Embryonic facial prominence (tissue), 1 donor: ENCODE measurements around the gene ZFP90.
A peak's percentile ranks its signal among the peaks of the same experiment; 100 is the strongest.
"Not testable (repeated sequence)": the region's sequence is repeated elsewhere in the genome, so short reads cannot be mapped to it uniquely, and the experiment has no call there.

Source experiments
- DNase-seq: peaks from one replicate; pipeline ENCODE4 v3.0.0-alpha.2; 2016; ENCODE audit errors: extremely low spot score

Gene ZFP90

DNA sequence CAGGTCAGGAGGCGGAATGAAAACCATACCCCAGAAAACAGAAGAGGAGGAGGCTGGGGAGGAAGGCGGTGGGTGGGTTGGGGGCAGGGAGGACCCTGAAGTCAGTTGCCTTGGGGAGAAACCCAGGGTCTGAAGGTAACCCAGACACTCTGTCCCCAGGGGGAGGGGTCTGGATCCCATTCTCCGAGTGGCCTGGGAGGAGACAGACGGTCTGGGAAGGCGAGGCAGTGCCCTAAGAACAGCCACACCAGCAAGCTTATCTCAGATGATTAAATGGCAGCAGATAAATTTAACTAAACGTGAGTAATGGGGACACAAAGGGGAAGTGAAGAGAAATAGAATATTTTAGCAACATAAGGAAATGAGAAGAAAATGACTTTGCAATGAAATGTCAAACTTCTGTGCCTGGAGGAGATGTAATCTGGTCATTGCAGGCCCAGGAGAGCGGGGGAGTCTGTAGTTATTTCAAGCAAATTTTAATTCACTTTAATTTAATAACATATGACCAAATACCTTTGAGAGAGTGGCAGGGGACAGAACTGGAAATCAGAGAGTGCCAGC lies 21.4 kb upstream of the ZFP90 start:
- no peak for DNase-seq

DNA sequence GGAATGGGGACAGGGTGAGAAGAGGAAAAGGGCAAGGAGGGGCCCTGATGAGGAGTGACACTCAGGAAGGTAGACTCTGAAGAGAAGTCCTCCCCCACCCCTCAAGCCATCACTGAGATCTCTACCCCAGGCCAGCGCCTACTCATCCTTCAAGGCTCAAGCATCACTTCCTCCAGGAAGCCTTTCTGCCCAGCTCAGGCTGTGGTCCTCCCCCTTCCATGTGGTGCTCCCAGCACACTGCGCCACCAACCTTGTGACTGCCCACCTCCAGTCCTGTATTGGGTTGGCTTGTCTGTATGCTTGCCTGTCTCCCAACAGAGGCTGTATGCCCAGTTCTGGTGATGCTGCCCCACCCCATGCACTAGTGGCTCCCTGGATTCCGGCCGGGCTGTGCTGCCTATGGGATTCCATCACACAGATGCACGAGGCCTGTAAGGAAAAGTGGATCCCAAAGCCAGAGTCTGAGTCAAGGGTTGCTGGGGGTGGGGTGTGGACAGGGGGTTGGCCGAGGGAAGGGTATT lies 19.8 kb upstream of the ZFP90 start:
- DNase-seq = no peak

DNA sequence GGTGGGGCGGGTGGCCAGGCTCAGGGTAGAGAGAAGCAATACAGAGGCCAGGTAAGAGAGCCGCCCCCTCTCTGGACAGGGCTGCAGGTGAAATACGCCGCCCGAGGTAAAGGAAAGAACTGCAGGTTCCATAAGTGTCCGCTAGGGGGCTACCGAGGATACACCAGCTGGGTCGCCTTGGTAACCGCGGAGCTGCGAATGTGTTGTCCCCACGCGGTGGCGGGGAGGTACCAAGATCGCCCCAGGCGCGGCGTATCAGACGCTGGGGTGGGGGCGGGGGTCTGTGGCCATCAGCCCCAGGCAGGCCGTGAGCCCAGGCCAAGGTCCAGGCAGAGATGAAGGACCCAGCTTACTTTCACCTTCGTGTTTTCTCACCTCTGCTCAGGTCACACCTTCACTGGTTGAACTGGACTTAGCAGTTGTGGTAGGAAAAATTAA lies 18.4 kb upstream of the ZFP90 start:
- peak; percentile 80 for DNase-seq

DNA sequence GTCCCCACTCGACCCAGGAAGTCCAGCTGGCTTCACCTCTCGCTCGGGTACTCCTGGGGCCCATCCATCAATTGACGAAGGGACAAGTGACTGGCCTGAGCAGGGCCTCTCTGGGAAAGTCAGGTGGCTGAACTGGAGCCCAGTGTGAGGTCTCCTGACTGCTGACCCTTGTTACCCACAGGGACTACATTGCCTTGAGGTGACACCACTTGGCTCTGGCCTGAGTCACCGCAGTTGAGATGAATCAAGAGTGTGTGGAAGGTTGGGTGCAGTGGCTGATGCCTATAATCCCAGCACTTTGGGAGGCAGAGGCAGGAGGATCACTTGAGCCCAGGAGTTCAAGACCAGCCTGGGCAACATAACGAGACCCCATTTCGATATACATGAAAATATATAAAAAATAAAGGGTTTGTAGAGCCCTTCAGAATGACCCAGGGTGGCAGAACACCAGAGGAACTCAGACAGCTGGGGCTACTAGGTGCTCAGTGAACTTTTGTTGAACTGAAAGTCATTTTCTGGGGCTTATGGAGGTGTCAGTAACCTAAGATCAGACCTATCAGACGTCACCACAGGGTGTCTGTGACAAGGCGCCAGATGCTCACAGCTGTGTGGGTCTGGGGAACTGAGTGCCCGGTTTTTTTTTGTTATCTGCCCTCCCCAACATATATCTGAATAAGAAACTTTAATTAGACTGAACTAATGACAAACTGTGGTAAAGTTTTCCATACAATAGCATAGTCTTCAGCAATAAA lies 14.8 kb upstream of the ZFP90 start:
- DNase-seq = no peak

DNA sequence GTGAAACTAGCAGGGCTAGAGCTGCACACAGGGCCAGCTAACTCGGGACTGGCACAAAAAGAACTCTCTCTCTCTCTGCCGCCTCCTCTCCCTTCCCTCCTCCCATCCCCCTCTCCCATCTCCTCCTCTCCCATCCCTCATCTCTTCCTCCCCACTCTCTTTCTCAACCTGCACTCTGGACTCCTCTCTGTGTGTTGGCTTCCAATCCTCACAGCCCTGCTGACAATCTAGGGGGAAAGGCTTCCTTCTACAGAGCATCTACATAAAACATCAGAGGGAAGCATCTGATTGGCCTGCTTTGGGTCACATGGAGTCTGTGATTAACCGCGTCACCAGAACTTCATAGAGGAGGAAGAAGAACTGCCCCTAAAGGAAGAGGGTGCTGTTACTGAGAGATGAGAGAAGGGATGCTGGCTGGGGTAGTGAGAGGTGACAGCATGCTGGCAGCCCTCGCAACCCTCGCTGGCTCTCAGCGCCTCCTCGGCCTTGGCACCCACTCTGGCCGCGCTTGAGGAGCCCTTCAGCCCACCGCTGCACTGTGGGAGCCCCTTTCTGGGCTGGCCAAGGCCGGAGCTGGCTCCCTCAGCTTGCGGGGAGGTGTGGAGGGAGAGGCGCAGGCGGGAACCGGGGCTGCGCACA lies 12.8 kb upstream of the ZFP90 start:
- DNase-seq = no peak

DNA sequence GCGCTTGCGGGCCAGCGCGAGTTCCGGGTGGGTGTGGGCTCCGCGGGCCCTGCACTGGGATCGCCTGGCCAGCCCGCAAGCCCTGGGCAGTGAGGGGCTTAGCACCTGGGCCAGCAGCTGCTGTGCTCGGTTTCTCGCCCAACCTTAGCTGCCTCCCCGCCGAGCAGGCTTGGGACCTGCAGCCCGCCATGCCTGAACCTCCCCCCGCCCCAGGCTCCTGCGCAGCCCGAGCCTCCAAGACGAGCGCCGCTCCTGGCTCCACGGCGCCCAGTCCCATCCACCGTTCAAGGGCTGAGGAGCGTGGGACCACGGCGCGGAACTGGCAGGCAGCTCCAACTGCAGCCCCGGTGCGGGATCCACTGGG lies 12.3 kb upstream of the ZFP90 start:
- no peak for DNase-seq

DNA sequence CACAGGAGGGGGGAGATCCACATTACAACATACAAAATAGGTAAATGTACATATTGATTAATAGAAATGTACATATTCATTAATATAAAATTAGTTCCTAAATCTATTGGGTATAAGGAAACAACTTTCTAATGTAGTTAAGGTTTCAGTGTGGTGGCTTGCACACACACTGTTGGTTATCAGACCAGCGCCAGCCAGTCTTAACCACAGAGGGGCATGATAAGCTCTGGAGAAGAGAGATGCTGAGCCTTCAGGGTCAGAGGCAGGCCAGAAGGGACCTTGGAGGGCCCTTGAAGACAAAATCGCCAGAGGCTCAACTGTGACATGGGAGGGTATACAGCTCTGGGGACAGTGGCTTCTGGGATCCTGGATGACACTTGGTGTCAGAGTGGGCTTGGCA lies 10.9 kb upstream of the ZFP90 start:
- no peak for DNase-seq

DNA sequence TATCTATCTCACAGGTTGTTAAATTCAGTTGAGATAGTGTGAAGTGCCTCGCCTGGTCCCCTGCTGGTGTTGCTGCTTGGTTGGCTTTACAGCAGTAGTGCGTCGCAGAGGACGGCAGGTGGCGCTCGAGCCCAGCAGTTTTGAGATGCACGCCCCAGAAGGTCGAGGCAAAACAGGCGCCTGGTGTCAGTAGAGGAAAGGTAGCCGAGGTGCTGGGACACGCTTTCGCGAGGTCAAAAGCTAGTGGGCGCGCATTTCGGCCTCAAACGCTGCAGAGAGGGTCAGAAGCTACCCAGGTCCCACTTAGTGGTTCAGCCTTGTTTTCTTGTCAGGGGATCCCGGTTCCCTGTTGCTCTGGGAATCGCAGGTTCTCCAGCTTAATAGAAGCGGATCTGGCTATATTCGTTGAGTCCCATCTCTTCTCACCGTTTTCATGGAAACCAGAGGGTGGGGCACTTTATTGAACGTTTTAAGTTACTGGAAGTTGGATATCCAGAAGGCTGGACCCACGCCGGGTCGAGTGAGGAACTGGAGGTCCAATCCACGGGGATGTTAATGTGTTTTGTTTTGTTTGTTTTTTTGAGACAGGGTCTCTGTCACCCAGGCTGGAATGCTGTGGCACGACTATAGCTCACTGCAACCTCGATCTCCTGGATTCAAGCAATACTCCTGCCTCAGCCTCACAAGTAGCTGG lies 10.3 kb upstream of the ZFP90 start:
- peak; percentile 36 for DNase-seq

DNA sequence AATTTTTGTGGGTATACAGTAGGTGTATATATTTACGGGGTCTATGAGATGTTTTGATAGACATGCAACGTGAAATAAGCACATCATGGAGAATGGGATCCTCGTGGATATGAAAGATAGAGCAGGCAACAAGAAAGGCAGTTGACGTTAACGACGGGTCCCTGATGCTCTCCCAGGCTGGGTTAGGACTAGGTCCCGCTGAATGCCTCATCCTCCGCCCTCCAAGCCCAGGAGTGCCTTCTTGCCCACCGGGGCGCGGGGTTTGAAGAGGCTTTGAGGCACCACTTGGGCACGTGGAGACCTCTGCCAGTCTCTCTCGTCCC lies 9.5 kb upstream of the ZFP90 start:
- no peak for DNase-seq

DNA sequence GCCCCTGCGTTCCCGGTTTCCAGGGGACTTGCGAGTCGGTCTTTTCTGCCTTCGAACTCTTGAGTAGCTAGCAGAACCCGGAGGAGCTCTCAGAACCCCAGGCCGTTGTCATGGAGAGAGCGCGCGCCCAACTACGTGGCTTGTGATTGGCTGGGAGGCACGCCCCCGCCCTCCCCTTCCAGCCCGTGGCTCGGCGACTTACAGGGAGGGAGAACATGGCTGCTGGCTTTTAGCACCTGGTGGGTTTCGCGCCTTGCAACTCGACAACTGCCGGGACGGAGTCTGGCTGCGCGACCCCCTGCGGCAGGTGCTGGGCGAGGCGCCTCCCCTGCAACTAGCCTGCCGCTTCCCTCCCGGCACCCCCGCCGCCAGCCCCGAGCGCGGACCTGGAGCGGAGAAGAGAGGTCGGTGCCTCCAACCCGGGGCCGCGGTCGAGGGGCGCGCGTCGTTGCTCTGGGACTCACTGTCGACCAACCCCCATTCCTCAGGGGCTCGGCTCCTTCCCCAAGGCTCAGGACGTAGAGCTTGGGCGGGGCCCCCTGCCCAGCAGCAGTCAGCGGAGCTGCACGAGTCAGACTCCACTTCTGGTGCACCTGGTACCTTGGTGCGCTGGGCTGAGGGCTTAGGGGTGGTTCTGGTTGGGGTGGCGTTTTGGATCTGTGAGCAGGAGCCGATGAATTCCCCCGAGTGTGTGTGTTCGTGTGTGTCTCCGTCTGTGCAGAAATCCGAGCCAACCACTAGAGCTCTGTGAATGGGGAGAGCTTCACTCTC lies 9.0 kb upstream of the ZFP90 start:
- peak; percentile 78 for DNase-seq

DNA sequence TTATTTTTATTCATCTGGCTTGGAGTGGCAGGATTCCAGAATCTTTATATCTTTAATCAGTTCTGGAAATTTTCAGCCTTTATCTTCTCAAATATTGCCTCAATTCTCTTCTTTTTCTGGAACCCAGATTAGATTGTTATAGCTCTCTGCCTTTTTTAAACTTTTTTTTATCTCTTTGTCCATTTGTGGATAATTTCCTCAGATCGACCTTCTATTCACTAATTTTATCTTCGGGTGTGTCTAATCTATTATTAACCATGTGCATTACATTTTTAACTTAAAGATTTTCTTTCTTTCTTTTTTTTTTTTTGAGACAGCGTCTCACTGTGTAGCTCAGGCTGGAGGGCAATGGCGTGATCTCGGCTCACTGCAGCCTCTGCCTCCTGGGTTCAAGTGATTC lies 5.2 kb upstream of the ZFP90 start:
- DNase-seq = no peak

DNA sequence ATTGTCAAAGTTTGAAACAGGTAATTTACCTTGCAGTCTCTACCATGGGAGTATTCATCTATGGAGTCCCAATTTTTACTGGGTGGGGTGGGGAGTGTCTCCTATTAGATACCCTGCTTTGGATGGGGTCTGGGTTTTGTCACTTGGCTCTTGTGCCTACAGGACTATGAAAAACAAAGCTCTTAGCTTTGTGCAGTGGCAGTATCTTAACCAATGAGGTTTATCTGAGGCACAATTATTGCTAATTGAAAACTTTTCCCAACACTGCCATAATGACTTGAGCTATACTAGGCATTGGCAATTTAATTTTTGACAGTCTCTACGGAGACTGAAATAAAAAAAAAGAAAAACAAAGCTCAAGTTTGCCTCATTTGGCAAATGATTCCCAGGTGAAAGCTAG lies 3.8 kb upstream of the ZFP90 start:
- no peak for DNase-seq

DNA sequence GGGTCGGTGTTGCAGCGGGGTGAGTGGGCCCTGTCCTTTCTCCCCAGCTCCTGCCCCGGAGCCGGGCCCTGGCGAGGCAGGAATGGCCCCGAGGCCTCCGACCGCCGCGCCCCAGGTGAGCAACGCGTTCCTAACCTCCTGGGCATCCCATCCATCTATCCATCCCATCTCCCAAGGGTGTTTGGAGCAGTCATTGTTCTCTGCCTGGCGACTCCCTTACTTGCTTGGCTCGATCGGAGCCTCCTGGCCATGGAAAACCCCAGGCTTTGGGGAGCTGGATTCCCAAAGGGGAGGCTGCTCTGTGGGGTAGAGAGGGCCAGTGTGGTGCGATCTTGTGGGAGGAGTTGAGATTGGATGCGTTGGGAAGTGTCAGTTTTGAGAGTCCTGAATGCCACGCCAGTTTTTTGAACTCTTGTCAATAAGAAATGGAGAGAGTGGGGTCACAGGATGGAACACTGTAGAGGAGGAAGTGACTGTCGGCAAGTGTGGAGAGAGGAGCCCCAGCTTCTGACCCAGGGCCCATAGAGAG lies 684 bp downstream of the ZFP90 start:
- no peak for DNase-seq

DNA sequence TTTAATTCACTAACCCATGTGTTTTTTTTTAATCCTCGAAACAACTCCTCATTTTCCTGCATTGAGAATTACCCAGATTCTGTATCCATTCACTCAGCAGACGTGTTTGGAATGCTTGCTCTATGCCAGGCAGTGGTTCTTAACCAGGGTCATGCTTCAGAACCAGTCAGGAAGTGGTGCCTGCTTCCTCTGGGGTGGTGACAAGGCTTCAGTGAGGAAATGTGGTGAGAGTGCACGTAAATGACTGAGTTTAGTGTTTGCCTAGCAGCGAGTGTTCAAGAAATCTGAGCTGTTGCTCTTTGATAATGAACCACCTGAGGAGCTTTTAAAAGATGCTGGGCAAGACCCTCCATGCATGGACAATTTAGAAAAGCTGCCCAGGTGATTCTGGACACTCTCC lies 9.9 kb downstream of the ZFP90 start:
- DNase-seq = no peak

DNA sequence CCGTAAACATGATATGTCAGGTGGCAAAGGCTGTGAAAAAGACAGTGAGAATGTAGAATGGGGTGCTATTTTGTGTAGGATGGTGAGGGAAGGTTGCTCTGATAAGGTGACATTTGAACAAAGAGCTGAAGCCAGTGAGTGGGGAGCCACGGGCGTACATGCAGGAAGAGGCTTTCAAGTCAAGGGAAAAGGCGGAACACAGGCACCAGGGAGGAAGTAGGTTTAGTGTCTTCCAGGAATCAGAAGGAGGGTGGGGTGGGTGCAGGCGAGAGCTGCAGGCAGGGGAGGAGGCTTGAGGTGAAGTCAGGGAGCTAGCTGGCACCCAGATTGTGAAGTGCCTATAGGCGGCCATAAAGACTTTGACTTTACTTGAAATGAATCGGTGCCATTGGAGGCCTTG lies 14.1 kb downstream of the ZFP90 start:
- no peak for DNase-seq

DNA sequence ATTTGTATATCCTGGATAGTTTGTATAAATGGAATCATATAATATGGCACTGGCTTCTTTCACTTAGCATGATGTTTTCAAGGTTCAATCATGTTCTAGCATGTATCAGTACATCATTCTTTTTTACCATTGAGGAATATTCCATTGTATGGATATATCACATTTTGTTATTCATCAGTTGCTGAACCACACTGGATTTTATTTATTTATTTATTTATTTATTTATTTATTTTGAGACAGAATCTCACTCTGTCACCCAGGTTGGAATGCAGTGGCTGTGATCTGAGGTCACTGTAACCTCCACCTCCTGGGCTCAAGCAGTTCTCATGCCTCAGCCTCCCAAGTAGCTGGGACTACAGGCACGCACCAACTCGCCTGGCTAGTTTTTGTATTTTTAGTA lies 21.2 kb downstream of the ZFP90 start:
- DNase-seq = not testable (repeated sequence)

DNA sequence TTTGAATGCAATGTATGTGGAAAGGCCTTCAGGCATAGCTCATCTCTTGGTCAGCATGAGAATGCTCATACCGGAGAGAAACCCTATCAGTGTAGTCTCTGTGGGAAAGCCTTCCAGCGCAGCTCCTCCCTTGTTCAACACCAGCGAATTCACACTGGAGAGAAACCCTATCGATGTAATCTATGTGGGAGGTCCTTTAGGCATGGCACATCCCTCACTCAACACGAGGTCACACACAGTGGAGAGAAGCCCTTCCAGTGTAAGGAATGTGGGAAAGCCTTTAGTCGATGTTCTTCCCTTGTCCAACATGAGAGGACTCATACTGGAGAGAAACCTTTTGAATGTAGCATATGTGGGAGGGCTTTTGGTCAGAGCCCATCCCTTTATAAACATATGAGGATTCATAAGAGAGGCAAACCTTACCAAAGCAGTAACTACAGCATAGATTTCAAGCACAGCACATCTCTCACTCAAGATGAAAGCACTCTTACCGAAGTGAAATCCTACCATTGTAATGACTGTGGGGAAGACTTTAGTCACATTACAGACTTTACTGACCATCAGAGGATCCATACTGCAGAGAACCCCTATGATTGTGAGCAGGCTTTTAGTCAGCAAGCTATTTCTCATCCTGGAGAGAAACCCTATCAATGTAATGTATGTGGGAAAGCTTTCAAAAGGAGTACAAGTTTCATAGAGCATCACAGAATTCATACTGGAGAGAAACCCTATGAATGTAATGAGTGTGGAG lies 24.7 kb downstream of the ZFP90 start:
- DNase-seq = no peak

DNA sequence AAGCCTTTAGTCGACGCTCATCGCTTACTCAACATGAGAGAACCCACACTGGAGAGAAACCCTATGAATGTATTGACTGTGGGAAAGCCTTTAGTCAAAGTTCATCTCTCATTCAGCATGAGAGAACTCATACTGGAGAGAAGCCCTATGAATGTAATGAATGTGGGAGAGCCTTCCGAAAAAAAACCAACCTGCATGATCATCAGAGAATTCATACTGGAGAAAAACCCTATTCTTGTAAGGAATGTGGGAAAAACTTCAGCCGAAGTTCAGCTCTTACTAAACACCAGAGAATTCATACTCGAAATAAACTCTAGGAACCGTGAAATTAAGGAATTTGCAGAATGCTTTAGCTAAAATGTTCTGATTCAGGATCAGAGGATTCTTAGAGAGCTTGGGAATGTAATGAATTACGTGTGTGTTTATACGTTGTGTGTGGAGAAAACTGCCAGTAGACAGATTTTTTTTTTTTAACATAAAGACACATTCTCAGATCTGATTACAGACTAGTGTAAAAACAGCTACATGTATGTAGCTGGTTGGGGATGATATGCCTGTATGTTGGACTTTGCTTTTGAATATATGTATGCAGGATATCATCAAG lies 25.4 kb downstream of the ZFP90 start:
- DNase-seq = no peak

DNA sequence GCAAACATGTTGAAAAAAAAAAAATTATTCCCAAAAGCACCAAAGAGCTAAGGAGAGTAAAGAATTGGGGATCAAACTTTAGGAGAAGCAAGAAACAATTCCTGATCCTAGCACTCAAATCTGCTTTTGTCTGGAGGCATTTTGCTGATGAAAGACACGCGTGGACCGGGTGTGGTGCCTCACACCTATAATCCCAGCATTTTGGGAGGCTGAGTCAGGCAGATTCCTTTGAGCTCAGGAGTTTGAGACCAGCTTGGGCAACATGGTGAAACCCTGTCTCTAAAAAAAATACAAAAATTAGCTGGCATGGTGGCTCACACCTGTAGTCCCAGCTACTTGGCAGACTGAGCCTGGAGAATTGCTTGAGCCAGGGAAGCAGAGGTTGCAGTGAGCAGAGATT lies 35.4 kb downstream of the ZFP90 start:
- DNase-seq = no peak

DNA sequence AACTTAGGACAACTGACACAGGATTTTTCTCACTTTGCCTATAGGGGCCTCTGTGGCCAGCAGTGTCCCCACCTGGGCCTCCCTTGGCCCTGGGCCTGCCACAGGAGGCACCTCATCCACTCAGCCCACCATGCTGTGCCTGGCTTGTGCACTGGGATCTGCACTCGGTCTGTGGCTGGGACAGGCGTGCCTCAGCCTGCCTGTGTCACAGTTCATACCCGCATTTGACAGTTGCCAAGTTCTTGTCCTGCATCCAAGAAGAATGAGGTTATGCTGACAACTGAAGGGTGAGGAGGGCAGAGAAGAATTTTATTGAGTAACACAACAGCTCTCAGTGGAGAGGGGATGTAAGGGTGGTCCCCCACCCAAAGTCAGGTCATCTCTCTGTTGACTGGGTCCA lies 36.0 kb downstream of the ZFP90 start:
- no peak for DNase-seq
